Neural cell (in vitro differentiated cells): ENCODE results near the gene PDIA6. TPM values are rescaled to one million over a fixed set of nuclear protein-coding genes. Genes with fewer than 3 reads are reported as not detected.

Experiments
- H2AFZ ChIP-seq: fragments of 200-600, 300-800 bp; sonication (generic), shearing (Covaris generic); 2 replicates; pipeline ENCODE4 v1.6.0; 2014; ENCODE audit warnings: low read depth, mild to moderate bottlenecking, antibody characterized with exemption, low read length, moderate library complexity
- H3F3A ChIP-seq: fragments of 200-600 bp; shearing (Covaris generic); 2 replicates; pipeline ENCODE4 v1.6.1; 2016; ENCODE audit warnings: mild to moderate bottlenecking, moderate library complexity, mixed read lengths, antibody characterized with exemption, low read length; ENCODE audit not compliant: insufficient read depth, poor library complexity, severe bottlenecking
- H3K27ac ChIP-seq: fragments of 200-600, 300-800 bp; sonication (generic), shearing (Covaris generic); 2 replicates; pipeline ENCODE4 v1.5.1; 2014; ENCODE audit warnings: mild to moderate bottlenecking, low read length, moderate library complexity
- H3K27me3 ChIP-seq: fragments of 300-800, 200-600 bp; sonication (generic), shearing (Covaris generic); 2 replicates; pipeline ENCODE4 v1.6.0; 2014; ENCODE audit warnings: mild to moderate bottlenecking, low read depth, low read length, moderate library complexity; ENCODE audit not compliant: insufficient read depth
- H3K36me3 ChIP-seq: fragments of 300-800, 200-600 bp; sonication (generic), shearing (Covaris generic); 2 replicates; pipeline ENCODE4 v1.5.1; 2014; ENCODE audit warnings: mild to moderate bottlenecking, antibody characterized with exemption, low read length, moderate library complexity; ENCODE audit not compliant: insufficient read depth
- H3K4me2 ChIP-seq: fragments of 300-800, 200-600 bp; sonication (generic), shearing (Covaris generic); 2 replicates; pipeline ENCODE4 v1.6.0; 2014; ENCODE audit warnings: mild to moderate bottlenecking, low read length
- H3K4me3 ChIP-seq: fragments of 300-800, 200-600 bp; sonication (generic), shearing (Covaris generic); 2 replicates; pipeline ENCODE4 v1.5.1; 2014; ENCODE audit warnings: mild to moderate bottlenecking, low read length, moderate library complexity
- H3K79me2 ChIP-seq: fragments of 200-600 bp; shearing (Covaris generic); replicated peaks from 2 replicates; pipeline ENCODE4 v1.6.0; 2014; ENCODE audit warnings: mild to moderate bottlenecking, low read length, moderate library complexity; ENCODE audit not compliant: insufficient read depth
- H3K9ac ChIP-seq: fragments of 300-800, 200-600 bp; sonication (generic), shearing (Covaris generic); 2 replicates; pipeline ENCODE4 v1.6.1; 2016; ENCODE audit warnings: mild to moderate bottlenecking, low read length, mixed read lengths
- H3K9me2 ChIP-seq: fragments of 200-600 bp; shearing (Covaris generic); 2 replicates; pipeline ENCODE4 v1.6.1; 2016; ENCODE audit warnings: mild to moderate bottlenecking, low read length, mixed read lengths; ENCODE audit not compliant: insufficient read depth
- H3K9me3 ChIP-seq: fragments of 200-600, 300-800 bp; sonication (generic), shearing (Covaris generic); 2 replicates; pipeline ENCODE4 v1.6.1; 2016; ENCODE audit warnings: mild to moderate bottlenecking, mixed run types, low read length, moderate library complexity, mixed read lengths
- H4K20me1 ChIP-seq: fragments of 200-600 bp; shearing (Covaris generic); 2 replicates; pipeline ENCODE4 v1.6.1; 2016; ENCODE audit warnings: mild to moderate bottlenecking, mixed run types; ENCODE audit not compliant: insufficient read depth
- EP300 ChIP-seq: fragments of 450-650 bp; conservative IDR thresholded peaks from 2 replicates; pipeline ENCODE4 v1.6.1; 2014; ENCODE audit warnings: antibody characterized with exemption, mild to moderate bottlenecking, moderate library complexity; ENCODE audit not compliant: poor library complexity, severe bottlenecking
- EZH2 ChIP-seq: fragments of 200-600, 300-800 bp; shearing (Covaris generic), sonication (generic); IDR thresholded peaks from 2 replicates; pipeline ENCODE4 v1.6.1; 2014; ENCODE audit warnings: antibody characterized with exemption, low read length, borderline replicate concordance, mild to moderate bottlenecking; ENCODE audit not compliant: insufficient read depth, poor library complexity, severe bottlenecking
- MXI1 ChIP-seq: fragments of 450-650 bp; conservative IDR thresholded peaks from 2 replicates; pipeline ENCODE4 v1.6.1; 2014; ENCODE audit warnings: antibody characterized with exemption, mild to moderate bottlenecking; ENCODE audit not compliant: poor library complexity, severe bottlenecking
- POLR2AphosphoS5 ChIP-seq: IDR thresholded peaks from 2 replicates; pipeline ENCODE4 v1.6.1; 2012
- RAD21 ChIP-seq: fragments of 450-650 bp; conservative IDR thresholded peaks from 2 replicates; pipeline ENCODE4 v1.6.1; 2014; ENCODE audit warnings: antibody characterized with exemption, mild to moderate bottlenecking, moderate library complexity
- SMC3 ChIP-seq: fragments of 450-650 bp; conservative IDR thresholded peaks from 2 replicates; pipeline ENCODE4 v1.6.1; 2014; ENCODE audit warnings: antibody characterized with exemption, mild to moderate bottlenecking, moderate library complexity; ENCODE audit not compliant: poor library complexity
- TAF1 ChIP-seq: IDR thresholded peaks from 2 replicates; pipeline ENCODE4 v1.6.1; 2012; ENCODE audit warnings: low read depth
- polyA plus RNA-seq: library from polyadenylated mRNA; depleted of rRNA; stranded (reverse); fragments of >200 nt; gene quantifications from 2 replicates; pipeline ENCODE4 v1.2.3, GENCODE V29; 2014
- TF ChIP-seq, protein P1 (sequence below): IDR thresholded peaks from 2 replicates; pipeline ENCODE4 v1.6.1; 2012; ENCODE audit warnings: borderline replicate concordance
- TF ChIP-seq, protein P2 (sequence below): fragments of 450-650 bp; IDR thresholded peaks from 2 replicates; pipeline ENCODE4 v1.5.1; 2014; ENCODE audit warnings: antibody characterized with exemption, mild to moderate bottlenecking, moderate library complexity; ENCODE audit not compliant: poor library complexity, severe bottlenecking

The PDIA6 gene
- polyA plus RNA-seq, 1 donor from 2014 or later, result 124 TPM

DNA sequence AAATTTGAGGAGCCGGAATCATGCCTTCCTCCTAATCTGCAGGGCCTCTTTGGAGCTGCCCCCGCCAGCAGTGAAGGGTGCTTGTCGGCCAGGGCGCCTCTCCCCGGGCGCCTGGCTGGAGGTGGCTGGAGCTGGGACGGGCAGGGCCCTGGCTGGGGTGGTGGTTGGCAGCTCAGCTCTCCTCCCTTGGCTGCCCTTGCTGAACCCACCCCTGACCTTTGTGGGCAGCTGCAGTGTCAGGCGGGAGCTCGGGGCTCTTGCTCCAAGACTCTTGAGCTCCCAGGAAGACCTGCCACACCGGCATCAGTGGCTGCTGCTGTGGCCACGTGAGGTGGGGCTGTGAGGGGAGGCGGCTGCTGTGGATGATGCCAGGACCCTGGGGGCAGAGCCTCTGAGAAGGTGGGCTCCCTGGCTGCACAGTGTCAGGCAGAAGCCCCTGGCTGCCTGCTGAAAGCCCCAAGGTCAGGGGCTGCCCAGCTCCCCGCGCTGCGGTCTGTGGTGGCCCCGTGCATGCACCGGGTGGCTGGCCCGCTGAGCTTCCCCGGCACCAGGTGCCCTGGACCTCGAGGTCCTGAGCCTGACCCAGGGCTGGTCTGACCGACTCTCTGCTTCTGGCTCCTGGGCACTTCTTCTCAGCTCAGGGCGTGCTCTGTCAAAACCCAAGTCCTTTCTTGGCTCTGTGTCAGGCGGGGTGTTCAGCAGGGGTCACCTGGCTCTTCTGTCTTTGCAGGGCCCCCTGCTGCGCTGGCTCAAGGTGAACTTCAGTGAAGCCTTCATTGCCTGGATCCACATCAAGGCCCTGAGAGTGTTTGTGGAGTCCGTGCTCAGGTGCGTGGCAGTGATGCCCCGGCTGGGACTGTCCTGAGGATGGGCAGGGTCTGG, 34.5 kb downstream of the PDIA6 start:
- Histone ChIP-seq H2AFZ (no peak overlapping the region), H3F3A (no peaks in the 10 kb centered on the region), H3K9ac (no peak overlapping the region), H3K9me3 (no peaks in the 10 kb centered on the region), H4K20me1 (no peaks in the 10 kb centered on the region), H3K4me3 (no peak overlapping the region), H3K36me3 (no peaks in the 10 kb centered on the region), H3K4me2 (no peak overlapping the region), H3K9me2 (no peaks in the 10 kb centered on the region), H3K27me3 (no peaks in the 10 kb centered on the region), H3K27ac (no peak overlapping the region), H3K79me2 (no peaks in the 10 kb centered on the region)
- TF ChIP-seq TAF1 (no peak), EZH2 (no peak), MXI1 (no peak), EP300 (no peak)

DNA sequence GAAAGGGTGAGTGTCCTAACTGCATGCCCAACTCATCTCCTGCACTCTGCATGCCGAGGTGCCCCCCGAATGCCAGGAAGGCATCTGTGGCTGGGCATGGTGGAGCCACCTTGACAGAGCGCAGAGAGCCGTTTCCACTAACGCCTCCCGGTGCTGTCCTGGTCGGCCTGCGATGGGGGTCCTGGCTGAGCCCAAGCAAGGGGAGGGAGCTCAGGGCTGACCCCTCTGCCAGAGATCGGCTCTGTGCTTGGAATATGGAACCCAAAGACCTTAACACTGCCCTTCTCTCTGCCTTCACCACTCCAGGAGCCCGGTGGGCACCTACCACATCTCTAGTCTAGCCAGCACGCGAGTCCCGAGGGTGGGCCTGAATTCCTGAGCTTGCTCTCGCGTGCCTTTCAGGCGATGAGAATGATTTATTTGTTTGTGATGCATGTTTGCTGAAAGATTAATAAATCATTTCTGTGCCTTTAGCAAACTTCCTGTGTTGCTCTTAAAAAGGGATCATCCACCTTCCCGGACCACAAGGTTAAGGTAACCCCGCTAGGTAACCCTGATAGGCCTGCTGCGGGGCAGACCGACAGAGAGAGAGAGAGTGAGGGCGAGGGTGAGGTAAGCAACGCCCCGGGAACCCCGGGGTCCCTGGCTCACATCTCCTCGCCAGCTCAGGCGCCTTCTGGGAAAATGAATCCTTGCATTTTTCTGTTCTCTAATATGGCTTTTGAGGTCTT, 35.3 kb downstream of the PDIA6 start:
- no peaks in the 10 kb centered on the region for H3K79me2 ChIP-seq
- TF ChIP-seq RAD21 (no peak), MXI1 (no peak), POLR2AphosphoS5 (no peak), EZH2 (no peak), SMC3 (no peak), EP300 (no peak), TAF1 (no peak)
- TF ChIP-seq, protein P1, sequence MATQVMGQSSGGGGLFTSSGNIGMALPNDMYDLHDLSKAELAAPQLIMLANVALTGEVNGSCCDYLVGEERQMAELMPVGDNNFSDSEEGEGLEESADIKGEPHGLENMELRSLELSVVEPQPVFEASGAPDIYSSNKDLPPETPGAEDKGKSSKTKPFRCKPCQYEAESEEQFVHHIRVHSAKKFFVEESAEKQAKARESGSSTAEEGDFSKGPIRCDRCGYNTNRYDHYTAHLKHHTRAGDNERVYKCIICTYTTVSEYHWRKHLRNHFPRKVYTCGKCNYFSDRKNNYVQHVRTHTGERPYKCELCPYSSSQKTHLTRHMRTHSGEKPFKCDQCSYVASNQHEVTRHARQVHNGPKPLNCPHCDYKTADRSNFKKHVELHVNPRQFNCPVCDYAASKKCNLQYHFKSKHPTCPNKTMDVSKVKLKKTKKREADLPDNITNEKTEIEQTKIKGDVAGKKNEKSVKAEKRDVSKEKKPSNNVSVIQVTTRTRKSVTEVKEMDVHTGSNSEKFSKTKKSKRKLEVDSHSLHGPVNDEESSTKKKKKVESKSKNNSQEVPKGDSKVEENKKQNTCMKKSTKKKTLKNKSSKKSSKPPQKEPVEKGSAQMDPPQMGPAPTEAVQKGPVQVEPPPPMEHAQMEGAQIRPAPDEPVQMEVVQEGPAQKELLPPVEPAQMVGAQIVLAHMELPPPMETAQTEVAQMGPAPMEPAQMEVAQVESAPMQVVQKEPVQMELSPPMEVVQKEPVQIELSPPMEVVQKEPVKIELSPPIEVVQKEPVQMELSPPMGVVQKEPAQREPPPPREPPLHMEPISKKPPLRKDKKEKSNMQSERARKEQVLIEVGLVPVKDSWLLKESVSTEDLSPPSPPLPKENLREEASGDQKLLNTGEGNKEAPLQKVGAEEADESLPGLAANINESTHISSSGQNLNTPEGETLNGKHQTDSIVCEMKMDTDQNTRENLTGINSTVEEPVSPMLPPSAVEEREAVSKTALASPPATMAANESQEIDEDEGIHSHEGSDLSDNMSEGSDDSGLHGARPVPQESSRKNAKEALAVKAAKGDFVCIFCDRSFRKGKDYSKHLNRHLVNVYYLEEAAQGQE, result no peak
- TF ChIP-seq, protein P2, sequence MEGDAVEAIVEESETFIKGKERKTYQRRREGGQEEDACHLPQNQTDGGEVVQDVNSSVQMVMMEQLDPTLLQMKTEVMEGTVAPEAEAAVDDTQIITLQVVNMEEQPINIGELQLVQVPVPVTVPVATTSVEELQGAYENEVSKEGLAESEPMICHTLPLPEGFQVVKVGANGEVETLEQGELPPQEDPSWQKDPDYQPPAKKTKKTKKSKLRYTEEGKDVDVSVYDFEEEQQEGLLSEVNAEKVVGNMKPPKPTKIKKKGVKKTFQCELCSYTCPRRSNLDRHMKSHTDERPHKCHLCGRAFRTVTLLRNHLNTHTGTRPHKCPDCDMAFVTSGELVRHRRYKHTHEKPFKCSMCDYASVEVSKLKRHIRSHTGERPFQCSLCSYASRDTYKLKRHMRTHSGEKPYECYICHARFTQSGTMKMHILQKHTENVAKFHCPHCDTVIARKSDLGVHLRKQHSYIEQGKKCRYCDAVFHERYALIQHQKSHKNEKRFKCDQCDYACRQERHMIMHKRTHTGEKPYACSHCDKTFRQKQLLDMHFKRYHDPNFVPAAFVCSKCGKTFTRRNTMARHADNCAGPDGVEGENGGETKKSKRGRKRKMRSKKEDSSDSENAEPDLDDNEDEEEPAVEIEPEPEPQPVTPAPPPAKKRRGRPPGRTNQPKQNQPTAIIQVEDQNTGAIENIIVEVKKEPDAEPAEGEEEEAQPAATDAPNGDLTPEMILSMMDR, result no peak
- H3F3A ChIP-seq, result no peaks in the 10 kb centered on the region
- no peak overlapping the region for H2AFZ ChIP-seq
- no peak overlapping the region for H3K27ac ChIP-seq
- no peaks in the 10 kb centered on the region for H4K20me1 ChIP-seq
- H3K4me3 ChIP-seq, result no peak overlapping the region
- no peak overlapping the region for H3K9ac ChIP-seq
- H3K36me3 ChIP-seq, result no peaks in the 10 kb centered on the region
- H3K4me2 ChIP-seq, result no peak overlapping the region
- H3K27me3 ChIP-seq, result no peaks in the 10 kb centered on the region
- H3K9me2 ChIP-seq, result no peaks in the 10 kb centered on the region
- H3K9me3 ChIP-seq, result no peaks in the 10 kb centered on the region
